HEK293 (cell line): ENCODE measurements around the gene ZFYVE19.

ENCODE experiments used
- CTCF ChIA-PET: fragments of 350-600 bp; formaldehyde crosslinking; extraction: SDS; loops from one replicate; lab custom pipeline; 2021; ENCODE audit warnings: antibody characterized with exemption; lab: Yijun Ruan, JAX
- POLR2A ChIA-PET: fragments of 300-600 bp; formaldehyde crosslinking; extraction: SDS; loops from one replicate; lab custom pipeline; 2020; ENCODE audit warnings: antibody characterized with exemption, inconsistent platforms; lab: Yijun Ruan, JAX
- H3K27ac ChIP-seq: fragments of 200-500 bp; sonication (Bioruptor generic); 2 replicates; pipeline ENCODE4 v1.5.1; 2014; ENCODE audit warnings: low read depth, low read length, control low read depth, inconsistent platforms; ENCODE audit errors: extremely low read depth
- H3K36me3 ChIP-seq, 2 experiments: fragments of 200-500 bp in 1 of 2; sonication (Bioruptor generic) in 1 of 2; 1 replicate in 1 of 2; 2 replicates in 1 of 2; pipeline ENCODE4 v1.5.1; 2014 to 2017; ENCODE audit warnings: inconsistent platforms in 2 of 2, low read length in 2 of 2; ENCODE audit not compliant: control insufficient read depth in 2 of 2, insufficient read depth in 1 of 2
- H3K4me1 ChIP-seq: fragments of 200-500 bp; sonication (Bioruptor generic); 2 replicates; pipeline ENCODE4 v1.5.1; 2014; ENCODE audit warnings: mild to moderate bottlenecking, low read length, inconsistent platforms; ENCODE audit not compliant: control insufficient read depth, insufficient read depth
- H3K4me3 ChIP-seq: 2 replicates; pipeline ENCODE4 v1.5.1; 2011; ENCODE audit warnings: low read depth, mild to moderate bottlenecking, control low read depth, low read length, moderate library complexity
- H3K9me3 ChIP-seq: fragments of 200-500 bp; sonication (Bioruptor generic); 2 replicates; pipeline ENCODE4 v1.5.1; 2014; ENCODE audit warnings: low read depth, low read length, inconsistent platforms; ENCODE audit not compliant: control insufficient read depth, insufficient read depth
- BCL11B ChIP-seq: fragments of 450-650 bp; formaldehyde crosslinking; IDR thresholded peaks from 2 replicates; pipeline ENCODE4 v1.5.1; 2016; ENCODE audit warnings: low read depth, missing biosample characterization, missing genetic modification characterization
- GLIS2 ChIP-seq: fragments of 450-650 bp; formaldehyde crosslinking; IDR thresholded peaks from 2 replicates; pipeline ENCODE4 v1.5.1; 2016; ENCODE audit warnings: missing biosample characterization, missing genetic modification characterization
- KLF8 ChIP-seq: fragments of 450-650 bp; formaldehyde crosslinking; IDR thresholded peaks from 2 replicates; pipeline ENCODE4 v1.5.1; 2016; ENCODE audit warnings: missing biosample characterization, missing genetic modification characterization
- PATZ1 ChIP-seq: fragments of 450-650 bp; formaldehyde crosslinking; IDR thresholded peaks from 2 replicates; pipeline ENCODE4 v1.5.1; 2016; ENCODE audit warnings: missing biosample characterization, missing genetic modification characterization
- RBAK ChIP-seq: fragments of 450-650 bp; formaldehyde crosslinking; IDR thresholded peaks from 2 replicates; pipeline ENCODE4 v1.5.1; 2016; ENCODE audit warnings: missing biosample characterization, missing genetic modification characterization
- SP3 ChIP-seq: fragments of 450-650 bp; formaldehyde crosslinking; IDR thresholded peaks from 2 replicates; pipeline ENCODE4 v1.5.1; 2016; ENCODE audit warnings: missing biosample characterization, missing genetic modification characterization
- WT1 ChIP-seq: fragments of 450-650 bp; formaldehyde crosslinking; IDR thresholded peaks from 2 replicates; pipeline ENCODE4 v1.5.1; 2016; ENCODE audit warnings: missing biosample characterization, missing genetic modification characterization
- ZBTB17 ChIP-seq: fragments of 450-650 bp; formaldehyde crosslinking; IDR thresholded peaks from 2 replicates; pipeline ENCODE4 v1.5.1; 2016; ENCODE audit warnings: missing biosample characterization, missing genetic modification characterization
- ZBTB21 ChIP-seq: fragments of 450-650 bp; formaldehyde crosslinking; IDR thresholded peaks from 2 replicates; pipeline ENCODE4 v1.5.1; 2017; ENCODE audit warnings: missing biosample characterization, missing genetic modification characterization
- ZFHX2 ChIP-seq: fragments of 450-650 bp; formaldehyde crosslinking; conservative IDR thresholded peaks from 2 replicates; pipeline ENCODE4 v1.5.1; 2016; ENCODE audit warnings: missing biosample characterization, missing genetic modification characterization
- ZFP69B ChIP-seq: fragments of 450-650 bp; formaldehyde crosslinking; IDR thresholded peaks from 2 replicates; pipeline ENCODE4 v1.5.1; 2016; ENCODE audit warnings: missing biosample characterization, missing genetic modification characterization
- ZNF335 ChIP-seq: fragments of 450-650 bp; formaldehyde crosslinking; conservative IDR thresholded peaks from 2 replicates; pipeline ENCODE4 v1.5.1; 2016; ENCODE audit warnings: missing biosample characterization, missing genetic modification characterization
- ZNF394 ChIP-seq: fragments of 450-650 bp; formaldehyde crosslinking; IDR thresholded peaks from 2 replicates; pipeline ENCODE4 v1.5.1; 2016; ENCODE audit warnings: missing biosample characterization, missing genetic modification characterization, mild to moderate bottlenecking, moderate library complexity, borderline replicate concordance
- ZNF501 ChIP-seq: fragments of 450-650 bp; formaldehyde crosslinking; IDR thresholded peaks from 2 replicates; pipeline ENCODE4 v1.5.1; 2016; ENCODE audit warnings: missing biosample characterization, missing genetic modification characterization
- ZNF510 ChIP-seq: fragments of 450-650 bp; formaldehyde crosslinking; IDR thresholded peaks from 2 replicates; pipeline ENCODE4 v1.5.1; 2018; ENCODE audit warnings: mild to moderate bottlenecking, missing genetic modification characterization, missing biosample characterization; ENCODE audit not compliant: insufficient replicate concordance
- ZNF600 ChIP-seq: fragments of 450-650 bp; formaldehyde crosslinking; IDR thresholded peaks from 2 replicates; pipeline ENCODE4 v1.5.1; 2016; ENCODE audit warnings: missing biosample characterization, missing genetic modification characterization
- ZNF621 ChIP-seq: fragments of 450-650 bp; formaldehyde crosslinking; IDR thresholded peaks from 2 replicates; pipeline ENCODE4 v1.5.1; 2017; ENCODE audit warnings: missing biosample characterization, missing genetic modification characterization
- ZNF629 ChIP-seq: fragments of 450-650 bp; formaldehyde crosslinking; IDR thresholded peaks from 2 replicates; pipeline ENCODE4 v1.5.1; 2017; ENCODE audit warnings: missing biosample characterization, missing genetic modification characterization
- ZNF768 ChIP-seq: fragments of 450-650 bp; formaldehyde crosslinking; IDR thresholded peaks from 2 replicates; pipeline ENCODE4 v1.5.1; 2018; ENCODE audit warnings: missing biosample characterization, mild to moderate bottlenecking, missing genetic modification characterization
- TF ChIP-seq, protein P1 (sequence below): fragments of 450-650 bp; formaldehyde crosslinking; IDR thresholded peaks from 2 replicates; pipeline ENCODE4 v1.5.1; 2016; ENCODE audit warnings: missing biosample characterization, missing genetic modification characterization, low read depth
- TF ChIP-seq, protein P2 (sequence below): fragments of 450-650 bp; IDR thresholded peaks from 2 replicates; pipeline ENCODE4 v1.5.1; 2018; ENCODE audit warnings: missing biosample characterization, mild to moderate bottlenecking, missing genetic modification characterization
- TF ChIP-seq, protein P3 (sequence below): fragments of 450-650 bp; formaldehyde crosslinking; IDR thresholded peaks from 2 replicates; pipeline ENCODE4 v1.5.1; 2016; ENCODE audit warnings: missing biosample characterization, missing genetic modification characterization
- TF ChIP-seq, protein P4 (sequence below): fragments of 450-650 bp; IDR thresholded peaks from 2 replicates; pipeline ENCODE4 v1.5.1; 2018; ENCODE audit warnings: missing biosample characterization, missing genetic modification characterization
- TF ChIP-seq, protein P5 (sequence below): fragments of 450-650 bp; formaldehyde crosslinking; optimal IDR thresholded peaks from 2 replicates; pipeline ENCODE3; 2016; ENCODE audit warnings: missing biosample characterization, mild to moderate bottlenecking, missing genetic modification characterization

ZFYVE19 gene, protein sequence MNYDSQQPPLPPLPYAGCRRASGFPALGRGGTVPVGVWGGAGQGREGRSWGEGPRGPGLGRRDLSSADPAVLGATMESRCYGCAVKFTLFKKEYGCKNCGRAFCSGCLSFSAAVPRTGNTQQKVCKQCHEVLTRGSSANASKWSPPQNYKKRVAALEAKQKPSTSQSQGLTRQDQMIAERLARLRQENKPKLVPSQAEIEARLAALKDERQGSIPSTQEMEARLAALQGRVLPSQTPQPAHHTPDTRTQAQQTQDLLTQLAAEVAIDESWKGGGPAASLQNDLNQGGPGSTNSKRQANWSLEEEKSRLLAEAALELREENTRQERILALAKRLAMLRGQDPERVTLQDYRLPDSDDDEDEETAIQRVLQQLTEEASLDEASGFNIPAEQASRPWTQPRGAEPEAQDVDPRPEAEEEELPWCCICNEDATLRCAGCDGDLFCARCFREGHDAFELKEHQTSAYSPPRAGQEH

GRCh38 chr15:40807028-40807887, at the start of gene ZFYVE19, which contains the start of gene DNAJC17:
ZFYVE19 (plus strand) TSS chr15:40807089; CDS start chr15:40807590, 501 bp downstream.
DNAJC17 (minus strand) TSS chr15:40807473; CDS start chr15:40807446, 27 bp downstream.
- Histone ChIP-seq H3K9me3 (no peaks in the 10 kb centered on the region), H3K36me3 (peaks cover 0 to 23% of the 10 kb centered on the region in 2 experiments; a peak in 2 of 3 replicates), H3K4me3 (peak within 1 kb of the TSS; percentile 99), H3K4me1 (no peaks in the 10 kb centered on the region), H3K27ac (peak within 1 kb of the TSS; percentile 71)
- ChIA-PET POLR2A (interaction anchor here (1.0 to 1.6 kb wide), 8 partner anchors 8 to 113 kb away, joined by 3 to 7 read pairs (median 4); partner anchors contain the start of genes C15orf62, GCHFR, RAD51 and SPINT1), CTCF (interaction anchor here (0.6 to 1.1 kb wide), 2 partner anchors 52 to 99 kb away, joined by 3 to 8 read pairs; no protein-coding TSS in a partner anchor)
- TF ChIP-seq ZNF394 (tag by site-specific recombination) (no peak), ZBTB17 (tag by site-specific recombination) (peak; percentile 96; the same call in 1 of the 2 replicates), ZNF510 (tag by site-specific recombination) (no peak), WT1 (peak; percentile 19; the same call in 1 of the 2 replicates), ZNF335 (tag by site-specific recombination) (peak; percentile 97), ZNF621 (tag by site-specific recombination) (no peak), ZFP69B (no peak), ZNF600 (tag by site-specific recombination) (peak; percentile 49), GLIS2 (peak; percentile 74), ZNF768 (tag by site-specific recombination) (no peak), ZNF629 (tag by site-specific recombination) (peak; percentile 17; the same call in 1 of the 2 replicates), KLF8 (peak; percentile 96), RBAK (tag by site-specific recombination) (no peak), SP3 (tag by site-specific recombination) (peak; percentile 93), ZFHX2 (tag by site-specific recombination) (peak; percentile 80), ZNF501 (0 out of 2 replicates have a peak, but pooled peaks have one; percentile 60), ZBTB21 (tag by site-specific recombination) (0 out of 2 replicates have a peak, but pooled peaks have one; percentile 18), BCL11B (tag by site-specific recombination) (0 out of 2 replicates have a peak, but pooled peaks have one; percentile 48), PATZ1 (tag by site-specific recombination) (0 out of 2 replicates have a peak, but pooled peaks have one; percentile 11)
- TF ChIP-seq, protein P1, sequence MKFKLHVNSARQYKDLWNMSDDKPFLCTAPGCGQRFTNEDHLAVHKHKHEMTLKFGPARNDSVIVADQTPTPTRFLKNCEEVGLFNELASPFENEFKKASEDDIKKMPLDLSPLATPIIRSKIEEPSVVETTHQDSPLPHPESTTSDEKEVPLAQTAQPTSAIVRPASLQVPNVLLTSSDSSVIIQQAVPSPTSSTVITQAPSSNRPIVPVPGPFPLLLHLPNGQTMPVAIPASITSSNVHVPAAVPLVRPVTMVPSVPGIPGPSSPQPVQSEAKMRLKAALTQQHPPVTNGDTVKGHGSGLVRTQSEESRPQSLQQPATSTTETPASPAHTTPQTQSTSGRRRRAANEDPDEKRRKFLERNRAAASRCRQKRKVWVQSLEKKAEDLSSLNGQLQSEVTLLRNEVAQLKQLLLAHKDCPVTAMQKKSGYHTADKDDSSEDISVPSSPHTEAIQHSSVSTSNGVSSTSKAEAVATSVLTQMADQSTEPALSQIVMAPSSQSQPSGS (tag by site-specific recombination) = no peak
- TF ChIP-seq, protein P2, sequence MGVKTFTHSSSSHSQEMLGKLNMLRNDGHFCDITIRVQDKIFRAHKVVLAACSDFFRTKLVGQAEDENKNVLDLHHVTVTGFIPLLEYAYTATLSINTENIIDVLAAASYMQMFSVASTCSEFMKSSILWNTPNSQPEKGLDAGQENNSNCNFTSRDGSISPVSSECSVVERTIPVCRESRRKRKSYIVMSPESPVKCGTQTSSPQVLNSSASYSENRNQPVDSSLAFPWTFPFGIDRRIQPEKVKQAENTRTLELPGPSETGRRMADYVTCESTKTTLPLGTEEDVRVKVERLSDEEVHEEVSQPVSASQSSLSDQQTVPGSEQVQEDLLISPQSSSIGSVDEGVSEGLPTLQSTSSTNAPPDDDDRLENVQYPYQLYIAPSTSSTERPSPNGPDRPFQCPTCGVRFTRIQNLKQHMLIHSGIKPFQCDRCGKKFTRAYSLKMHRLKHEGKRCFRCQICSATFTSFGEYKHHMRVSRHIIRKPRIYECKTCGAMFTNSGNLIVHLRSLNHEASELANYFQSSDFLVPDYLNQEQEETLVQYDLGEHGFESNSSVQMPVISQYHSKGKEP (tag by site-specific recombination) = peak; percentile 88
- TF ChIP-seq, protein P3, sequence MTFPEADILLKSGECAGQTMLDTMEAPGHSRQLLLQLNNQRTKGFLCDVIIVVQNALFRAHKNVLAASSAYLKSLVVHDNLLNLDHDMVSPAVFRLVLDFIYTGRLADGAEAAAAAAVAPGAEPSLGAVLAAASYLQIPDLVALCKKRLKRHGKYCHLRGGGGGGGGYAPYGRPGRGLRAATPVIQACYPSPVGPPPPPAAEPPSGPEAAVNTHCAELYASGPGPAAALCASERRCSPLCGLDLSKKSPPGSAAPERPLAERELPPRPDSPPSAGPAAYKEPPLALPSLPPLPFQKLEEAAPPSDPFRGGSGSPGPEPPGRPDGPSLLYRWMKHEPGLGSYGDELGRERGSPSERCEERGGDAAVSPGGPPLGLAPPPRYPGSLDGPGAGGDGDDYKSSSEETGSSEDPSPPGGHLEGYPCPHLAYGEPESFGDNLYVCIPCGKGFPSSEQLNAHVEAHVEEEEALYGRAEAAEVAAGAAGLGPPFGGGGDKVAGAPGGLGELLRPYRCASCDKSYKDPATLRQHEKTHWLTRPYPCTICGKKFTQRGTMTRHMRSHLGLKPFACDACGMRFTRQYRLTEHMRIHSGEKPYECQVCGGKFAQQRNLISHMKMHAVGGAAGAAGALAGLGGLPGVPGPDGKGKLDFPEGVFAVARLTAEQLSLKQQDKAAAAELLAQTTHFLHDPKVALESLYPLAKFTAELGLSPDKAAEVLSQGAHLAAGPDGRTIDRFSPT (tag by site-specific recombination) = no peak
- TF ChIP-seq, protein P4, sequence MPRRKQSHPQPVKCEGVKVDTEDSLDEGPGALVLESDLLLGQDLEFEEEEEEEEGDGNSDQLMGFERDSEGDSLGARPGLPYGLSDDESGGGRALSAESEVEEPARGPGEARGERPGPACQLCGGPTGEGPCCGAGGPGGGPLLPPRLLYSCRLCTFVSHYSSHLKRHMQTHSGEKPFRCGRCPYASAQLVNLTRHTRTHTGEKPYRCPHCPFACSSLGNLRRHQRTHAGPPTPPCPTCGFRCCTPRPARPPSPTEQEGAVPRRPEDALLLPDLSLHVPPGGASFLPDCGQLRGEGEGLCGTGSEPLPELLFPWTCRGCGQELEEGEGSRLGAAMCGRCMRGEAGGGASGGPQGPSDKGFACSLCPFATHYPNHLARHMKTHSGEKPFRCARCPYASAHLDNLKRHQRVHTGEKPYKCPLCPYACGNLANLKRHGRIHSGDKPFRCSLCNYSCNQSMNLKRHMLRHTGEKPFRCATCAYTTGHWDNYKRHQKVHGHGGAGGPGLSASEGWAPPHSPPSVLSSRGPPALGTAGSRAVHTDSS (tag by site-specific recombination) = no peak
- TF ChIP-seq, protein P5, sequence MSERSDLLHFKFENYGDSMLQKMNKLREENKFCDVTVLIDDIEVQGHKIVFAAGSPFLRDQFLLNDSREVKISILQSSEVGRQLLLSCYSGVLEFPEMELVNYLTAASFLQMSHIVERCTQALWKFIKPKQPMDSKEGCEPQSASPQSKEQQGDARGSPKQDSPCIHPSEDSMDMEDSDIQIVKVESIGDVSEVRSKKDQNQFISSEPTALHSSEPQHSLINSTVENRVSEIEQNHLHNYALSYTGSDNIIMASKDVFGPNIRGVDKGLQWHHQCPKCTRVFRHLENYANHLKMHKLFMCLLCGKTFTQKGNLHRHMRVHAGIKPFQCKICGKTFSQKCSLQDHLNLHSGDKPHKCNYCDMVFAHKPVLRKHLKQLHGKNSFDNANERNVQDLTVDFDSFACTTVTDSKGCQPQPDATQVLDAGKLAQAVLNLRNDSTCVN (tag by site-specific recombination) = peak; percentile 64
